GM19438 (cell line): Measurements from ENCODE around the gene DAGLA.

Source experiments
- ATAC-seq: cut with Tn5 transposase; IDR thresholded peaks from one replicate; pipeline ENCODE4 v1.9.1; 2021; ENCODE audit warnings: low read depth; ENCODE audit not compliant: unreplicated experiment

The DAGLA gene

GRCh38 chr11:61775606-61776554, 95.7 kb downstream of the DAGLA start:
- ATAC-seq, result no peak

GRCh38 chr11:61776561-61777075, 96.4 kb downstream of the DAGLA start:
- ATAC-seq, result no peak

- no peak for ATAC-seq
These were observed 97.3 kb downstream of the DAGLA start for GRCh38 chr11:61777234-61778090.

GRCh38 chr11:61778357-61778886, 98.2 kb downstream of the DAGLA start:
- ATAC-seq, result no peak

- no peak for ATAC-seq
These were observed 98.9 kb downstream of the DAGLA start for GRCh38 chr11:61778920-61779650.

- ATAC-seq, result no peak
These were observed 99.7 kb downstream of the DAGLA start for GRCh38 chr11:61779666-61780525.

- ATAC-seq, result no peak
These were observed 100.5 kb downstream of the DAGLA start for GRCh38 chr11:61780581-61781162.

- no peak for ATAC-seq
These were observed 101.4 kb downstream of the DAGLA start for GRCh38 chr11:61781585-61781984.

- ATAC-seq, result no peak
These were observed 102.1 kb downstream of the DAGLA start for GRCh38 chr11:61782299-61782698.

- no peak for ATAC-seq
These were observed 102.7 kb downstream of the DAGLA start for GRCh38 chr11:61782841-61783240.

- no peak for ATAC-seq
These were observed 103.7 kb downstream of the DAGLA start for GRCh38 chr11:61783717-61784505.

- no peak for ATAC-seq
These were observed 104.3 kb downstream of the DAGLA start for GRCh38 chr11:61784506-61784805.

- no peak for ATAC-seq
These were observed 105.7 kb downstream of the DAGLA start for GRCh38 chr11:61785837-61786402.

GRCh38 chr11:61787928-61788491, 107.8 kb downstream of the DAGLA start:
- ATAC-seq, result no peak

- no peak for ATAC-seq
These were observed 111.6 kb downstream of the DAGLA start for GRCh38 chr11:61791737-61792309.

GRCh38 chr11:61792310-61793082, 112.3 kb downstream of the DAGLA start, which contains the start of the genes FEN1 and TMEM258:
Gene FEN1 (plus strand): TSS chr11:61792911. CDS start chr11:61795362, 2,451 bp downstream.
Gene TMEM258 (minus strand): TSS chr11:61792599. CDS start chr11:61792558, 41 bp downstream.
- peak; percentile 82 for ATAC-seq
